ENCODE results near the gene RPS15. TPM values are rescaled to one million over a fixed set of nuclear protein-coding genes. Genes with fewer than 3 reads are reported as not detected.

The RPS15 gene
- total RNA-seq = 403 and 464 TPM in 2 replicates

DNA sequence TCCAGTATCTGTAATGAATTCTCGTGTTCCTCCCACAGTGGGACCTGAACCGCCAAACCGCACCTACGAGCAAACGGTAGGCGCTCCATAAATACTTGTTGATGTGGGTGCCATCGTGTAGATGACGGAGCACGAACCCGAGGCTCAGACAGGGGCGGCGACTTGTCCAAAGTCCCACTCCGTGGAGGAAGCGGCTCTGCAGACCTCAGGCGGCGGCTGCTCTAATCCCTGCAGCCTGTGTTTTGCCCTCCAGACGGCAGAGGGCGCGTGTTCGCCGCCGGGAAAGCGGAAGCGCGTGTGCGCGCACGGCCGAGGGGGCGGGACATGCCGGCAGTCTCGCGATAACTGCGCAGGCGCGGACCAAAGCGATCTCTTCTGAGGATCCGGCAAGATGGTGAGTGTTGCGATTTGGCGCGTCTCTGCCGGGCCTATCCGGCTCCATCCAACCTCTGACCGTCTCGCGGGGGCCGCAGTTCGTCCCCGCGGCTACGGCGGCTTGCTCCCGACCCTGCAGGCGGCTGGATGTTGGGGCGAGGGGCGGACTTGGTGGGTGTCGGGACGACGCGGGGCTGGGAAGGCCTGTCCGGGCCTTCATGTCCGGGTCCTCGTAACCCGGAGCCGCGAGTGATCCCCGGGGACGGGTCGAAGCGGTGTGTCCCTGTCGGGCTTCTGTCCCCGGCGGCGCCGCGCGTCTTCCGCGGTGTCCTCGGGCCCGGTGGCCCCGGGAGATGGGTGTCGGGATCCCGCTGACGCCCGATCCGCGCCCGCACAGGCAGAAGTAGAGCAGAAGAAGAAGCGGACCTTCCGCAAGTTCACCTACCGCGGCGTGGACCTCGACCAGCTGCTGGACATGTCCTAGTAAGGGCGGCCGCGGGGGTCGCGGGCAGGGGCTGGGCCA lies at the start of gene RPS15:
RPS15 (plus strand) TSS at position 362 of the 898 bp plus-strand sequence; CDS start at position 392, 30 bp downstream.

GRCh38 chr19:1401138-1401888 lies 36.9 kb upstream of the RPS15 start, which contains the start of gene GAMT:
TSS of gene GAMT (minus strand) at chr19:1401542. CDS start at chr19:1401476, 66 bp downstream.

GRCh38 chr19:1407528-1408299 lies 30.5 kb upstream of the RPS15 start, which contains the start of gene DAZAP1:
TSS of gene DAZAP1 (plus strand) at chr19:1407586. CDS start at chr19:1407774, 188 bp downstream.

DNA sequence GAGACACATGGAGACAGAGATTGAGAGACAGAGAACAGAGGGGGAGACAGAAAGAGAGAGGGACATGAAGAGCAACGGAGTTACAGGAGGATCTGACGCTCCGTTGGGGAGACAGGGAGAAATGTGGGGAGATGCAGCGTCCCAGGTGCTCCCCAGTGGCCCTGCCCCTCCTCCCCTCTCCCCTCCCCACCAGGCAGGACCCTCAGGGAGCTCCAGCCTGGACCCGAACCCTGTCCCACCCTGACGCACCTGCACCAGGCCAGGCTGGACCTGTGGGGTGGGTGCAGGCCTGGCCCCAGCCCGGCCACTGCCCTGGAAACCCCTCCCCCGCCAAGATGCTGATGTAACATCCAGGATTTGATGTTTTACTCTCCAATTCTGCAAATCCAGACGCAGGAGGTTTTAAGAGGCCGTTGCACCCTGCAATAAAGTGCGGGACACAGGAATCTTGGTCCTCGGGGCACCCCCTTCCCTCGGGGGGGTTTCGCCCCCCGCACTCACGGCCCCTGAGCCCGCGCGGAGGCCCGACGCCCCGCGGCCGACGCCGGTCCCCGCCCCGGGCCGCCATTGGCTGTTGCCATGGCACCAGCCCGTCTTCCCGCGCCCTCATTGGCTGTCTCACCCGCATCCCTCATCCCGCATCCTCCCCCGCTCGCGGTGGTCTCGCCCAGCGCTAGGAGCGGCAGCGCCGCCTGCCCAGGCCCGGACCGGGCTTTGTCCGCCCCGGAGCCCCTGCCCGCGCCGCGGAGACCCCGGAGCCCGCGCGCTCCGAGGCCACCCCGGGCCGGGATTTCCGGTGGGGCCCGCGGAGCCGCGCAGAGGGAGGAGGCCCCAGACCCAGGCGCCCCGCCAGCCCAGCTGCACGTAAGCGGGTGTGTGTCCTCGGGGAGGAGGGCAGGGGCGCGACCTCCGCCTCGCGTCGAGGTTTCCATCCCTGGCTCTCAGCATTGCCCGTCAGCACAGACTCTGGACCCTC lies 11.6 kb downstream of the RPS15 start, which contains the start of gene APC2:
APC2 (plus strand) TSS at position 655 of the 976 bp plus-strand sequence. CDS start 2,881 bp downstream, outside the sequence.

DNA sequence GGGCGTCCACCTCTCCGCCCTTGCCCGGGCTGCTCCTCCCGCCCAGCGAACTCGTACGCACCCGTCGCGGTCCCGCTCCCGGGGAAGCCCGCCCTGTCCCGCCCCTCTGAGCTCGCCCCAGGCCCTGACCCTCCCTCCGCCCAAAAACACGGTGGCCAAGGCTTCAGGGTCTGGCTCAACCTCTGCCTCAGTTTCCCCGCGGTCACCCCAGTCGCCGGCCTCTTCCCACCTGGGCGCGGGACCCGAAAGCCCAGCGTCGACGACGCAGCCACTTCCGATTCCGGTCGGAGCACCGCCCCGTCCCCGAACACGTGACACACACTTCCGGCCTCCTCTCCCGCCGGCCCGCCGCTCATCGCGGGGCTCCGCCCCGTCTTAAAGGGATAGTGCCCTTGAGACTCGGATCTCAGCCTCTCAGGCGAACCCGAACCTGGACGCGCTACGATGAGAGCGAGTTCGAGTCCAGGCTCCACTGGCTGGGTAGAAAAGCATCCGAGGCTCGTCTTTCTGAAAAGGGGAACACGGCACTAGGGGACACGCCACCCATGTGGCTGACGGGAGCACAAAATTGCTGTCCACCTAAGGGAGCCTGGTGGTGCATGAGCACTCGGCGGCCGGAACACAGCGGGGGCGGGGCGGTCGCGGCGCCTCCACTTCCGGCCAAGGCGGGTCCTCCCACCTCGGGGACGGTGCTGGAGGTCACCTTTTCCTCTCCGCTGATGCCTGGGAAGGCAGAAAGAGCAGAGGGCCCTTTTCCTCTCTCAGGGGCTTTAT lies 40.9 kb downstream of the RPS15 start, which contains the start of gene C19orf25:
C19orf25 (minus strand) TSS at position 282 of the 774 bp plus-strand sequence. CDS start 312 bp downstream, outside the sequence.

Other genes starting within 250 kb of the RPS15 start
- 65.6 and 69.0 TPM in 2 replicates for gene STK11, start 232.6 kb upstream of the RPS15 start, total RNA-seq
- gene CBARP, start 200.4 kb upstream of the RPS15 start, total RNA-seq = 2.0 and 3.6 TPM in 2 replicates
- 11.0 and 14.5 TPM in 2 replicates for gene ATP5F1D, start 196.6 kb upstream of the RPS15 start, total RNA-seq
- 16.9 and 18.4 TPM in 2 replicates for gene MIDN, start 189.8 kb upstream of the RPS15 start, total RNA-seq
- 322 and 371 TPM in 2 replicates for gene CIRBP, start 169.1 kb upstream of the RPS15 start, total RNA-seq
- 16.3 and 17.4 TPM in 2 replicates for gene FAM174C, start 162.9 kb upstream of the RPS15 start, total RNA-seq
- gene EFNA2, start 152.5 kb upstream of the RPS15 start, total RNA-seq = not detected in 2 replicates
- gene NDUFS7, start 54.5 kb upstream of the RPS15 start, total RNA-seq = 27.6 and 37.4 TPM in 2 replicates
- 24.9 and 25.1 TPM in 2 replicates for gene GAMT, start 36.9 kb upstream of the RPS15 start, total RNA-seq
- gene DAZAP1, start 30.8 kb upstream of the RPS15 start, total RNA-seq = 43.3 and 44.7 TPM in 2 replicates
- gene APC2, start 11.7 kb downstream of the RPS15 start, total RNA-seq = 0.11 and 0.26 TPM in 2 replicates
- 20.3 and 24.0 TPM in 2 replicates for gene C19orf25, start 40.8 kb downstream of the RPS15 start, total RNA-seq
- 0.78 and 1.8 TPM in 2 replicates for gene PCSK4, start 52.0 kb downstream of the RPS15 start, total RNA-seq
- 1.3 and 1.4 TPM in 2 replicates for gene REEP6, start 52.8 kb downstream of the RPS15 start, total RNA-seq
- 2.6 and 4.2 TPM in 2 replicates for gene ADAMTSL5, start 74.6 kb downstream of the RPS15 start, total RNA-seq
- gene PLK5, start 85.7 kb downstream of the RPS15 start, total RNA-seq = not detected in 2 replicates
- 16.9 and 20.1 TPM in 2 replicates for gene MEX3D, start 129.9 kb downstream of the RPS15 start, total RNA-seq
- 53.3 and 54.6 TPM in 2 replicates for gene MBD3, start 154.5 kb downstream of the RPS15 start, total RNA-seq
- 30.5 and 34.6 TPM in 2 replicates for gene UQCR11, start 167.1 kb downstream of the RPS15 start, total RNA-seq
- 37.9 and 41.0 TPM in 2 replicates for gene TCF3, start 214.2 kb downstream of the RPS15 start, total RNA-seq